GM12801 (cell line): Measurements from ENCODE around the gene ADAMTSL5.

Experiments used
- TF ChIP-seq, protein P1 (sequence below): IDR thresholded peaks from one replicate; pipeline ENCODE4 v1.5.1; 2011; ENCODE audit warnings: control low read depth; ENCODE audit not compliant: insufficient read length; ENCODE audit errors: extremely low read depth

The ADAMTSL5 gene

DNA sequence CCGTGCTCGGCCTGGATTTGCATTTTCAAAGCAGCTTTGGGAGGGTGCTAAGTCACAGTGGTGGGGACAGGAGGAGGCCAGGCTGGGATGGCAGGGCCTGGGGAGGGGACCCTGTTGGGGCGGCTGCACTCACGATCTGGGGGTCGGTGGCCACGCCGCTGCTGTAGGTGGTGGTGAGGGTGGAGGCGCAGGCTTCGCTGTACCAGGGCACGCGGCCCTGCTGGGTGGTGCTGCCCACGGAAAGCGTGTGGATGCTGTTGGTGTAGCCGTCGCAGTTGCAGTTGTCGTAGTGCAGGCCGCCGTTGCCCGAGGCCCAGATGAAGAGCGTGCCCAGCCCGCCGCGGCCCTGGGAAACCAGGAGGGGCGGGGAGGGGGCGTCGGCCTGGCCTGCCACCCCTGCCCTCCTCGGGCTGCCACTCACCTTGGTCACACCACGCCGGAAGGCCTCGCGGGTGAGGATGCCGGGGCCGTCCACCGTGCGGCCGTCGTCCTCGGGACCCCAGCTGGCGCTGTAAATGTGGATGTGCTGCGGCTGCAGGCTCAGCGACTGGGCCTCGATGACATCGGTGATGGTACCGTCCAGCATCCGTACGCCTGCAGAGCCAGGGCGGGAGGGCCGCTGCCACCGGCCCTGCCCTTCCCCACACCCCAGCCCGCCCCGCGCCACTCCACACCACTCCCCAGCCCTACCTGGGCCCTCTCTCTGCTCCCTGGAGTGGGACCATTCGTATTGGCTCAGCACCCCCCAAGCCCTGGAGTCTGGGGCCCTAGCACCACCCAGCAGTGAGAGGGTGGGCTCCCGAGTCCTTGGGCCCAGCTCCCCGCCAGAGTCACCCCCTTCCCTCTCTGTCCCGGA is 25.9 kb downstream of the ADAMTSL5 start:
- TF ChIP-seq, protein P1, sequence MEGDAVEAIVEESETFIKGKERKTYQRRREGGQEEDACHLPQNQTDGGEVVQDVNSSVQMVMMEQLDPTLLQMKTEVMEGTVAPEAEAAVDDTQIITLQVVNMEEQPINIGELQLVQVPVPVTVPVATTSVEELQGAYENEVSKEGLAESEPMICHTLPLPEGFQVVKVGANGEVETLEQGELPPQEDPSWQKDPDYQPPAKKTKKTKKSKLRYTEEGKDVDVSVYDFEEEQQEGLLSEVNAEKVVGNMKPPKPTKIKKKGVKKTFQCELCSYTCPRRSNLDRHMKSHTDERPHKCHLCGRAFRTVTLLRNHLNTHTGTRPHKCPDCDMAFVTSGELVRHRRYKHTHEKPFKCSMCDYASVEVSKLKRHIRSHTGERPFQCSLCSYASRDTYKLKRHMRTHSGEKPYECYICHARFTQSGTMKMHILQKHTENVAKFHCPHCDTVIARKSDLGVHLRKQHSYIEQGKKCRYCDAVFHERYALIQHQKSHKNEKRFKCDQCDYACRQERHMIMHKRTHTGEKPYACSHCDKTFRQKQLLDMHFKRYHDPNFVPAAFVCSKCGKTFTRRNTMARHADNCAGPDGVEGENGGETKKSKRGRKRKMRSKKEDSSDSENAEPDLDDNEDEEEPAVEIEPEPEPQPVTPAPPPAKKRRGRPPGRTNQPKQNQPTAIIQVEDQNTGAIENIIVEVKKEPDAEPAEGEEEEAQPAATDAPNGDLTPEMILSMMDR = no peak

DNA sequence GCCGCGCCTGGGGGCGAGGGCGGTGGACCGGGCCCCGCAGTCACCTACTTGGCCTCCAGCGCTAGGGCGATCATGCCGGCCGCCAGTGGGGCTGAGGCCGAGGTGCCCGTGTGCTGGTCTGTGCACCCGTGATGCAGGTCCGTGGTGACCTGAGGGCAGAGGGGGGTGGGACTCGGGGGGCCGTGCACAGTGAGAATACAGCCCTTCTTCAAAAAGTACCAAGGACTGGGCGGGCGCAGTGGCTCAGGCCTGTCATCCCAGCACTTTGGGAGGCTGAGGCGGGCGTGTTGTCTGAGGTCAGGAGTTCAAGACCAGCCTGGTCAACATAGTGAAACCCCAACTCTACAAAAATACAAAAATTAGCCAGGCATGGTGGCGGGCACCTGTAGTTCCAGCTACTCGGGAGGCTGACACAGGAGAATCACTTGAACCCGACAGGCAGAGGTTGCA is 28.8 kb downstream of the ADAMTSL5 start:
- TF ChIP-seq, protein P1 = no peak

DNA sequence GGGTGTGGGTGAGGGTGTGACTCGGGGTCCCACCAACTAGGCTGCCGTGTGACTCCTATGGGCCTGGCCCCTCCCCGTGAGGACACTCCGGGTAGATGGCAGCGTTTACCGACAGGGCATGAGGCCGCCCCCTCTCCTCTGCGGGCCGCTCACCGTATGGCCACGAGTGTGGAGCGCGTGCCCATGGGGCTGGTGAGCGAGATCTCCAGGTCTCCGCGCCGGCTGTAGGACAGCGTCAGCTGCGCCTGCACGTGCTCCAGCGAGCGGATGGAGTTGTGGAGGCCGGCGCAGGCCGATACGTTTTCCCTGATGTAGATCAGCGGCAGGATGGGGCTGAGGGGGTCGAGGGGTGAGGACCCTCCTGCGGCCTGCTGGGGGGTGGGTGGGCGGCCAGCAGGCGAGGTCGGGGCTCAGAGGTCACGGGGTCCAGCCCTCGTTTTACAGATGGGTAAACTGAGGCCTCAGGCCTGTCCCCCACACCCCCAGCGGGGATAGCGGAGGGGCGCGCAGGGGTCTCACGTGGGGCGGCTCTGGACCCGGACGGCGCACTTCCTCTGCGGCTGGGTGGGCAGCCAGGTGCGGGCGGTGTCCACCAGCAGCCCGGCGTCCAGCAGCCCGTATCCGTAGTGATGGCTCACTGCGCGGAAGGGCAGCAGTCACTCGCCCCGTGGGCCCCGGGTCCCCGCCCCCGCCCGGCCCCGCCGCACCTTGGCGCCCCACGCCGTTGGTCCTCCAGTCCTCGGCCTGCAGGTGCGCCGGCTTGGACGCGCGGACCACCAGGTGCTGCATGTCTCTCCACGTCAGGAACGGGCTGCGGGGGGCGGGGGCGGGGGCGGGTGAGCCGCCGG is 29.5 kb downstream of the ADAMTSL5 start:
- TF ChIP-seq, protein P1 = no peak

DNA sequence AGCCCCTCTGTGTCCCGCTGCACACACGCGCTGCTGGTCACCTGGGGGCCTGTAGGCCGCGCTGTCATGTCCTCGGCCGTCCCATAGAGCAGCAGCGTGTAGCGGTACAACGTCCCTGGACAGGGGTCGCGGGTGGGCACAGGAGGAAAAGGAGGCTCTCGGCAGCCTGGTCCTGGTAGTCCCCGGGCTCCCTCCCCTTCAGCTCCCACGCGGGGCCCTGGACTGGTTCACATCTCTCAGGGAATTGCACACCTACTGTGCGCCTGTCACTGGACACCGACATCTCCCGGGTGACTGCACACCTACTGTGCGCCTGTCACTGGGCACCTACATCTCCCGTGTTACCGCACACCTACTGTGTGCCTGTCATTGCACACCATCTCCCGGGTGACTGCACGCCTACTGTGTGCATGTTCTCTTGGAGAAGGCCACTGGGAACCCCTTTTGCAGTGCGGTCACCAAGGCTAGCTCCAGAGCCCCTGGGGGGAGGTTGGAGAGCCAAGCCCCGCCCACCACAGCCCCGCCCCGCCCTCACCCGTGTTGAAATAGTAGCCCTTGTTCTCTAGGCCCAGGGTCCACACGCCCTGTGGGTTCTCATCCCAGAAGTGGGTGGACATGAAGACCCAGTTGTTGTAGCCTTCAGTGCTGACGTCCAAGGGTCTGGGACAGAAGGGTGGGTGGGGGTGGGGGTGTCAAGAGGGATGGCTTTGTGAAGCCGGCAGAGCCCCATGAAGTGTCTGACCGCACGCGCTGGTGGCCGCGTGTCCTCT is 30.3 kb downstream of the ADAMTSL5 start:
- TF ChIP-seq, protein P1 = no peak

DNA sequence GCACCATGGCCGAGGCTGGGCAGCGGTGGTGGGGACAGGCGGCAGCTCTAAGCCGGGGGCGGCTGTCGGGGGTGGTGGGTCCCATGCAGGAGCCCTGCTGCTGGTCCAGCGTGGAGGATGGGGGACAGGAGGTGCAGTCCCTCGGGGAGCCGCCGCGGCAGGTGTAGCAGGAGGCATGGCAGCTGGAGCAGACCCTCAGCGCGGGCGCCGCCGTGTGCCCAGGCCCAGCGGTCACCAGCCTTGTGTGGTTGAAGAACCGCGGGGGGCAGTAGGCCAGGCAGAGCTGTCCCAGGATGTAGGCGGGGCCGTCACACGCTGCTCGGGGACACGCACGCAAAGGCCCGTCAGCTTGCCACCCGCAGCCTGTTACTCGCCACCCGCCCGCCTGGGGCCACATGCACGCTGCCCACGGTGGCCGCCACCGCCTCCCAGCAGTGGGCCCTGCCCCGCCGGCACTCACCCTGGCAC is 30.9 kb downstream of the ADAMTSL5 start:
- TF ChIP-seq, protein P1 = no peak

DNA sequence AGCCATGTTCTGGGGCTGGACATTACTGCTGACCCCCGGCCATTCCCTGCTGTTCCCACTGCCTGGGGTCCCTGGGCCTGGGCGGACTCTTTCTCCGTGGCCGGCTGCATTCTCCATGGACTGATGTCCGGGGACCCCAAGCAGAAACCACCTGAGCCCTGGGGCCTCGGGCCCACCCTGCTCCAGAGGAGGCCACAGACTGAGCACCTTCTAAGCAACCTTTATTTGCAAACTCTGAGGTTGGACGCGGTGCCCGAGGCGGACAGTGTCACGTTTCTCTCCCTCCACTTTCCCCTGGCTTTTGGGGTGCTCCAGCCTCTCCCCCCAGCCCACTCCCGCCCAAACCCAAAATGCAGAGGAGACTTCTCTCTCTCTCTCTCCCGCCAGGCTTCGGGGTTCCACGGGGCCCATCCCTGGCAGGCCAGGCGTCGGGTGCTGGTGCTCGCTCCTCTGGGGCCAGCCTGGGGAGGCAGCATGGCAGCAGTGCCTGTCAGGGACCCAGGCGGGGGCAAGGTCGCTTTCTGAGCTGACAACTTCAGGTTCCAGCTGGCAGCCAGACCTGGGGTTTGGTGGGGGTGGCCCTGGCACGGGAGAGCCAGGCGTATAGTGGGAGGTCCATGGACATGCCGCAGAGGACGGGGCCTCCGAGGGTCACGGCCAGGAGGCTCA is 31.5 kb downstream of the ADAMTSL5 start:
- TF ChIP-seq, protein P1 = no peak
